A549 treated with ZK216348 at 1 μM for 4 hours (cell line): ENCODE results near the gene RNF220. TPM values are rescaled to one million over a fixed set of nuclear protein-coding genes. Genes with fewer than 3 reads are reported as not detected.

Experiments
- total RNA-seq: library from RNA; stranded (reverse); fragments of 200-300 nt; extraction: Qiagen RNA extraction; gene quantifications from 5 replicates; pipeline ENCODE4 v1.2.3, GENCODE V29; 2022; ENCODE audit warnings: low read depth

Gene RNF220
- 54.7 to 69.5 TPM (median 64.9 TPM) in 5 replicates for total RNA-seq

GRCh38 chr1:44405031-44405797, at the start of gene RNF220:
TSS of gene RNF220 (plus strand) at chr1:44405255.

GRCh38 chr1:44674113-44675000, 269.3 kb downstream of the RNF220 start, which contains the start of the genes ARMH1 and TMEM53:
TSS of gene ARMH1 (plus strand) at chr1:44674714. CDS start at chr1:44689698, 14,984 bp downstream.
TSS of gene TMEM53 (minus strand) at chr1:44674481. CDS start at chr1:44674391, 90 bp downstream.

Other genes with a start within 250 kb of the RNF220 start
- gene DMAP1, start 191.8 kb upstream of the RNF220 start, total RNA-seq: 19.2 to 21.9 TPM (median 20.3 TPM) in 5 replicates
- gene ERI3, start 50.0 kb upstream of the RNF220 start, total RNA-seq: 41.9 to 63.5 TPM (median 60.5 TPM) in 5 replicates